D721Med (cell line): Measurements from ENCODE around the gene INTS15.

Source experiments
- DNase-seq: peaks from one replicate; pipeline ENCODE4 v3.0.0; 2011; ENCODE audit warnings: low spot score; ENCODE audit not compliant: insufficient read length
- FAIRE-seq: peaks from 2 replicates; lab custom pipeline; 2011; peaks lifted over from hg19 to GRCh38; lab: Jason Lieb, UNC
- TF ChIP-seq, protein P1 (sequence below): IDR thresholded peaks from 2 replicates; pipeline ENCODE4 v1.5.1; 2012; ENCODE audit warnings: mild to moderate bottlenecking, control low read depth; ENCODE audit not compliant: insufficient read depth; ENCODE audit errors: missing control alignments

INTS15 gene

DNA sequence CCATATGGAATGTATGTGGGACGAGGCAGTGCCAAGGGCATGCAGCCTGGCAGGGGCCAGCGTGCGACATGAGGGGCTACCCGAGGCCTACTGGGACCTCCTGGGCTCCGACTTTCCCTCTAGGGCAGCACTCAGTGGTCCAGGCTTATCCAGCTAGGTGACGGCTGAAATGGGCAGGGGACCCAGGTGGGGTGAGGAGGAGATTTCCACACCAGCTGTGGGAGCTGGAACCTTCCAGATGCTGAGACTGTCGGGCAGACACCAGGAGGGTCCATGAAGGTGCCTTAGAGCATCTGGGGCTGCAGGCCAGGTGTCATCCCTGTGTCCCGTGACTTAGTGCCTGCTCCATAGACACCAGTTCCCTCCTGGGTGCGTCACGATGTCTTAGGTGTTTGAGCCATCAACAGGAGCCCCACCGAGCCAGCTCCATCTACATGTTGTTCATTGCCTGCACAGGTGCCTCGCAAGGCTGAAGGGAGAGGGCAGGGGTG, 60.7 kb downstream of the INTS15 start:
- TF ChIP-seq, protein P1, sequence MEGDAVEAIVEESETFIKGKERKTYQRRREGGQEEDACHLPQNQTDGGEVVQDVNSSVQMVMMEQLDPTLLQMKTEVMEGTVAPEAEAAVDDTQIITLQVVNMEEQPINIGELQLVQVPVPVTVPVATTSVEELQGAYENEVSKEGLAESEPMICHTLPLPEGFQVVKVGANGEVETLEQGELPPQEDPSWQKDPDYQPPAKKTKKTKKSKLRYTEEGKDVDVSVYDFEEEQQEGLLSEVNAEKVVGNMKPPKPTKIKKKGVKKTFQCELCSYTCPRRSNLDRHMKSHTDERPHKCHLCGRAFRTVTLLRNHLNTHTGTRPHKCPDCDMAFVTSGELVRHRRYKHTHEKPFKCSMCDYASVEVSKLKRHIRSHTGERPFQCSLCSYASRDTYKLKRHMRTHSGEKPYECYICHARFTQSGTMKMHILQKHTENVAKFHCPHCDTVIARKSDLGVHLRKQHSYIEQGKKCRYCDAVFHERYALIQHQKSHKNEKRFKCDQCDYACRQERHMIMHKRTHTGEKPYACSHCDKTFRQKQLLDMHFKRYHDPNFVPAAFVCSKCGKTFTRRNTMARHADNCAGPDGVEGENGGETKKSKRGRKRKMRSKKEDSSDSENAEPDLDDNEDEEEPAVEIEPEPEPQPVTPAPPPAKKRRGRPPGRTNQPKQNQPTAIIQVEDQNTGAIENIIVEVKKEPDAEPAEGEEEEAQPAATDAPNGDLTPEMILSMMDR, result no peak
- FAIRE-seq (no peak), DNase-seq (no peak)

DNA sequence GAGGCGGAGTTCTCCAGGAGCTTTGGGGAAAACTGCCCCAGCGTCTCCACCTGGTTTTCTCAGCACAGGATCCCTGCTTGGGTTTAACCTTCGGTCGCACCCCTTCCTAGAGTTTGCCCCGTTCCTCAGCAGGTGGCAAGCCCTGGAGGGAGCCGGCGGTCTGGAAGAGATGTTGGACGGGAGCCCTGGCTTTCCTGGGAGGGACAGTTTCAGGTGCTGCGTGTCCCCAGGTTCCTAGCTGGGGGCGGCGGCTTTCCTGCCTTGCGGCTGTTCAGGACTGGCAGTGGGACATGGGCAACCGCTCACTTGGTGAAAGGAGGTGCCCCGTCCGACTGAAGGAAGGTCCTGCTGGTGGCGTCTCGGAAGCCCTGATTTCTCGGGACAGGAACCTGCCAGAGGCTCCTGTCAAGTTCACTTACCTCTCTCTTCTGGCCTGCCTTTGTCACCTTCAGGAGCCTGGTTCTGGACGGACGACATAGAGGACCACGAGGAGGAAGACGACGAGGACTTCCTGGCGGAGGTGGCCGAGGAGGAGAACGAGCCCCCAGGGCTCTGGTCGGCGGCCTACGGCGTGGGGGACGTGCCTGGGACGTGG, 62.1 kb downstream of the INTS15 start:
- TF ChIP-seq, protein P1, result no peak
- DNase-seq (peak; percentile 13), FAIRE-seq (no peak)

DNA sequence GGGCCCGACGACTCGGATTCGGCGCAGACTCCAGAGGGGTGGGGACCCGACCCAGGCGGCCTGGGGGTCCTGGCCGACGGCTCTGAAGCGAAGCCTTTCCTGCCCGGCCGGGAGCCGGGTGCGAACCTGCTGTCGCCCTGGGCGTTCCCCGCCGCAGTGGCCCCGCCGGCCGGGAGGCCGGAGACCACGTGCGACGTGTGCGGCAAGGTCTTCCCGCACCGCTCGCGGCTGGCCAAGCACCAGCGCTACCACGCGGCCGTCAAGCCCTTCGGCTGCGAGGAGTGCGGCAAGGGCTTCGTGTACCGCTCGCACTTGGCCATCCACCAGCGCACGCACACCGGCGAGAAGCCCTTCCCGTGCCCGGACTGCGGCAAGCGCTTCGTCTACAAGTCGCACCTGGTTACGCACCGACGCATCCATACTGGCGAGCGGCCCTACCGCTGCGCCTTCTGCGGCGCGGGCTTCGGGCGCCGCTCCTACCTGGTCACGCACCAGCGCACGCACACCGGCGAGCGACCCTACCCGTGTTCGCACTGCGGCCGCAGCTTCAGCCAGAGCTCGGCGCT, 62.7 kb downstream of the INTS15 start:
- DNase-seq (peak; percentile 19), FAIRE-seq (no peak)
- TF ChIP-seq, protein P1, result no peak

DNA sequence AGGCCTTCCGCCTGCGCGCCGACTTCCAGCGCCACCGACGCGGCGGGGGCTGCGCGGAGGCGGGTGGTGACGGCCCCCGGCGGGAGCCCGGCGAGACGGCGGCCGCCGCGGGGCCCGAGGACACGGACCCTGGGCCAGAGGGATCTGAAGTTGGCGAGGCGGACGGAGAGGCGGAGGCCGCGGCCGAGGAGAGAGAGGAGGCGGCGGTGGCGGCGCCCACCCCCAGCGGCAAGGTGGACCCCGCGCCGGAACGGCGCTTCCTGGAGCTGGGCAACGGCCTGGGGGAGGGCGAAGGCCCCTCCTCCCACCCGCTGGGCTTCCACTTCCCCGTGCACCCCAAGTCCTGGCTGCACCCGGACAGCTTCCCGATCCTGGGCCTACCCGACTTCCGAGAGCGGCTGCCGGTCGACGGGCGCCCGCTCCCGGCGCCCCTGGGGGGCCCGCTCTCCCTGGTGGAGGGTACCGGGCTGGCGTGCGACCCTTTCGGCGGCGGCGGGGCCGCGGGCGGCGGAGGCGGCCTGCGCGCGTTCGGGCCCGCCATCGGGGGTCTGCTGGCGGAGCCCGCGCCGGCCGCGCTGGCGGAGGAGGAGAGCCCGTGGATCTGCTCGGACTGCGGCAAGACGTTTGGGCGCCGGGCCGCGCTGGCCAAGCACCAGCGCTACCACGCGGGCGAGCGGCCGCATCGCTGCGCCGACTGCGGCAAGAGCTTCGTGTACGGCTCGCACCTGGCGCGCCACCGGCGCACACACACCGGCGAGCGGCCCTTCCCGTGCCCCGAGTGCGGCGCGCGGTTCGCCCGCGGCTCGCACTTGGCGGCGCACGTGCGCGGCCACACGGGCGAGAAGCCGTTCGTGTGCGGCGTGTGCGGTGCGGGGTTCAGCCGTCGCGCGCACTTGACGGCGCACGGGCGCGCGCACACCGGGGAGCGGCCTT, 63.5 kb downstream of the INTS15 start:
- DNase-seq (peak; percentile 14), FAIRE-seq (no peak)
- TF ChIP-seq, protein P1, result no peak

DNA sequence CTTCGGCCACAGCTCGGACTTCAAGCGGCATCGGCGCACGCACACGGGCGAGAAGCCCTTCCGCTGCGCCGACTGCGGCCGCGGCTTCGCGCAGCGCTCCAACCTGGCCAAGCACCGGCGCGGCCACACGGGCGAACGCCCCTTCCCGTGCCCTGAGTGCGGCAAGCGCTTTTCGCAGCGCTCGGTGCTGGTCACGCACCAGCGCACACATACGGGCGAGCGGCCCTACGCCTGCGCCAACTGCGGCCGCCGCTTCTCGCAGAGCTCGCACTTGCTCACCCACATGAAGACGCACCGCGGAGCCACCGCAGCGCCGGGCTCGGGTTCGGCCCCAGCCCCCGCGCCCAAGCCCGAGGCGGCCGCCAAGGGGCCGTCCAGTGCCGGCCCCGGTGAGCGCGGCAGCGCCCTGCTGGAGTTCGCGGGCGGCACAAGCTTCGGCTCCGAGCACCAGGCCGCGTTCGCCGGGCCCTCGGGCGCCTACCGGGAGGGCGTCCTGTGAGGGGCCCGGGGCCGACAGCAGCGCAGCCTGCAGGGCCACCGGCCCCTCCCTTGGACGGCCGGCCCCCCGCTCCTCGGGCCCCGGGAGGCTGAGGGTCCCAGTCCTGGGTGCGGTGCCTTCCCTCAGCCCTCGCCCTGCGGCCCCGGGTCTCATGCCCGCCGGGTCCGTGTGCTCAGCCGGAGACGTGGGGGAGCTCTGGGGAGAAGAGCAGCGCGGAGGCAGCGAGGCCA, 64.5 kb downstream of the INTS15 start:
- TF ChIP-seq, protein P1, result no peak
- no peak for FAIRE-seq
- peak; percentile 13 for DNase-seq

DNA sequence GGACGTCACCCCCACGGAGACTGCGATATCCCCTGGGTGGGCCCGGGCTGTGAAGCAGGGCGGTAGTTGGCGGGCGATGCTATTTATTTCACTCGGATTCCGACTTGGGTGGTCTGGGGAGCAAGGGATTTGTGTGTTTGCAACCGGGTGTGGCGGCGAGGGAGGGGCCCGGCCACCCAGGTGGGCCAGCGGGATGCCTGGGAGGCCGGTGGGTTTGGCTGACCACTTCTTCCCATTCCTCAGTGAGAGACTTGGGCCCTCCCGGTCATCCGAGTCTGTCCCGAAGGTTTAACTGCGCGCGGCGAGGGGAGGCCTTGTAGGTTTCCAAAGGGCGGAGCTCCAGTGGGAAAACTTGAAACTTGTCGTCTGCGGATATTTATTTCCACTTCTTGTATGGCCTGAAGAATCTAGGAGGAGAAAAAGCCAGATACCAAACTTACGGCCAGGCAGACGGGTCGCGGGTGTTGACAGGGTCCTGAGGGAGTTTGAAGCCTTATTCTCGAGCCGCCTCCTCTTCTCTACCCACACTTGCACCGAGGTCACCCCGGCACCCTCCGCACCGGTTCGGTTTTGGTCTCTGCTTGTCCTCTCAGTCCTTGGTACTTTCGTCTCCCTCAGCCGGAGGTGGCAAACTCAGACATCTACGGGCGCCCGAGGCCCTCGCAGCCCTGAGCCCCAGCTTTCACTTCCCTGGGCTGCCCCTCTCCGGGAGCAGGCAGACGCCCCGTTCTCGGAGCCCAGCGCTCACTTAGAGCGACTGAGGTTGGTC, 65.2 kb downstream of the INTS15 start:
- DNase-seq (peak; percentile 15), FAIRE-seq (no peak)

More for the DNA sequence above, 65.2 kb downstream of the INTS15 start:
- TF ChIP-seq, protein P1, result no peak
